Caco-2 (cell line): ENCODE data around the gene OR7D2. TPM values are rescaled to one million over a fixed set of nuclear protein-coding genes. Genes with fewer than 3 reads are reported as not detected.

Source experiments
- BruUV-seq: library from RNA; stranded (reverse); fragments of 400-500 nt; replicated peaks from 2 replicates; lab custom pipeline; 2021; lab: Mats Ljungman, UMichigan
- CTCF ChIA-PET: fragments of 300-600 bp; sonication (Branson Sonifier 250); formaldehyde crosslinking; loops from one replicate; lab custom pipeline; 2022; ENCODE audit warnings: antibody characterized with exemption; lab: Charles Lee
- POLR2A ChIA-PET: fragments of 300-600 bp; sonication (Branson Sonifier 250); formaldehyde crosslinking; loops from one replicate; lab custom pipeline; 2022; ENCODE audit warnings: antibody characterized with exemption; lab: Charles Lee
- DNase-seq, 2 experiments: peaks; one replicate each; pipeline versions ENCODE4 v3.0.0 to v3.0.0-alpha.2; 2020 to 2022
- H3K27me3 ChIP-seq: replicated peaks from 2 replicates; pipeline ENCODE4 v1.6.0; 2011; ENCODE audit warnings: low read length; ENCODE audit not compliant: control insufficient read depth, insufficient read depth
- H3K36me3 ChIP-seq: 2 replicates; pipeline ENCODE4 v1.5.1; 2011; ENCODE audit warnings: low read length; ENCODE audit not compliant: control insufficient read depth, insufficient read depth
- H3K4me1 ChIP-seq: fragments of 250-450 bp; sonication (Bioruptor Pico); 2 replicates; pipeline ENCODE4 v1.5.1; 2020; ENCODE audit warnings: mild to moderate bottlenecking
- H3K4me3 ChIP-seq: 2 replicates; pipeline ENCODE4 v1.5.1; 2011; ENCODE audit warnings: low read depth, mild to moderate bottlenecking, control low read depth, low read length
- H3K9me3 ChIP-seq: fragments of 250-450 bp; sonication (Bioruptor Pico); 2 replicates; pipeline ENCODE4 v1.5.1; 2020; ENCODE audit warnings: mild to moderate bottlenecking, moderate library complexity
- H3K27ac Mint-ChIP-seq: one replicate; pipeline ENCODE4 v1.8.0; 2022; ENCODE audit warnings: mixed read lengths; ENCODE audit not compliant: unreplicated experiment
- H3K27me3 Mint-ChIP-seq: one replicate; pipeline ENCODE4 v1.8.0; 2022; ENCODE audit warnings: mixed read lengths; ENCODE audit not compliant: insufficient read depth, unreplicated experiment
- H3K36me3 Mint-ChIP-seq: one replicate; pipeline ENCODE4 v1.8.0; 2022; ENCODE audit warnings: mild to moderate bottlenecking, mixed read lengths; ENCODE audit not compliant: insufficient read depth, unreplicated experiment
- H3K4me1 Mint-ChIP-seq: one replicate; pipeline ENCODE4 v1.8.0; 2022; ENCODE audit warnings: low read depth, mixed read lengths; ENCODE audit not compliant: unreplicated experiment
- H3K4me3 Mint-ChIP-seq: one replicate; pipeline ENCODE4 v1.8.0; 2022; ENCODE audit warnings: mild to moderate bottlenecking, moderate library complexity, mixed read lengths; ENCODE audit not compliant: unreplicated experiment
- H3K9me3 Mint-ChIP-seq: one replicate; pipeline ENCODE4 v1.8.0; 2022; ENCODE audit warnings: mixed read lengths; ENCODE audit not compliant: unreplicated experiment
- intact Hi-C: fragments of 100-400 bp; cut with micrococcal nuclease; formaldehyde crosslinking; loops from one replicate; pipeline ENCODE4 v1.10.0; 2022; ENCODE audit not compliant: unreplicated experiment
- total RNA-seq: library from RNA; stranded (reverse); gene quantifications from 2 replicates; pipeline ENCODE4 v1.2.3, GENCODE V29; 2022
- TF ChIP-seq, protein P1 (sequence below), 2 experiments: fragments of 200-600 bp in 1 of 2; IDR thresholded peaks; 1 replicate in 1 of 2; 2 replicates in 1 of 2; pipeline versions ENCODE4 v1.5.1 to v1.8.0; 2011 to 2022; ENCODE audit warnings: antibody characterized with exemption in 1 of 2, control low read depth in 1 of 2, inconsistent platforms in 1 of 2, low read depth in 1 of 2, low read length in 1 of 2, mild to moderate bottlenecking in 1 of 2, moderate library complexity in 1 of 2; ENCODE audit not compliant: insufficient read depth in 1 of 2, severe bottlenecking in 1 of 2, unreplicated experiment in 1 of 2

The OR7D2 gene
- total RNA-seq, 1 experiment from 2014 or later, result not detected

- Mint-ChIP-seq H3K9me3 (no peaks in the 10 kb centered on the region), H3K4me1 (no peaks in the 10 kb centered on the region), H3K4me3 (no peak overlapping the region), H3K27me3 (no peaks in the 10 kb centered on the region), H3K36me3 (peaks cover 68% of the 10 kb centered on the region), H3K27ac (no peak overlapping the region)
- BruUV-seq, result no TSS peak
- Histone ChIP-seq H3K27me3 (no peaks in the 10 kb centered on the region), H3K9me3 (no peaks in the 10 kb centered on the region), H3K4me3 (no peak overlapping the region), H3K4me1 (no peaks in the 10 kb centered on the region), H3K36me3 (peaks cover 7% of the 10 kb centered on the region)
- ChIA-PET POLR2A (no interaction called here), CTCF (no interaction called here)
- DNase-seq, result no peak
- intact Hi-C loops, result no loop called here
- TF ChIP-seq, protein P1, sequence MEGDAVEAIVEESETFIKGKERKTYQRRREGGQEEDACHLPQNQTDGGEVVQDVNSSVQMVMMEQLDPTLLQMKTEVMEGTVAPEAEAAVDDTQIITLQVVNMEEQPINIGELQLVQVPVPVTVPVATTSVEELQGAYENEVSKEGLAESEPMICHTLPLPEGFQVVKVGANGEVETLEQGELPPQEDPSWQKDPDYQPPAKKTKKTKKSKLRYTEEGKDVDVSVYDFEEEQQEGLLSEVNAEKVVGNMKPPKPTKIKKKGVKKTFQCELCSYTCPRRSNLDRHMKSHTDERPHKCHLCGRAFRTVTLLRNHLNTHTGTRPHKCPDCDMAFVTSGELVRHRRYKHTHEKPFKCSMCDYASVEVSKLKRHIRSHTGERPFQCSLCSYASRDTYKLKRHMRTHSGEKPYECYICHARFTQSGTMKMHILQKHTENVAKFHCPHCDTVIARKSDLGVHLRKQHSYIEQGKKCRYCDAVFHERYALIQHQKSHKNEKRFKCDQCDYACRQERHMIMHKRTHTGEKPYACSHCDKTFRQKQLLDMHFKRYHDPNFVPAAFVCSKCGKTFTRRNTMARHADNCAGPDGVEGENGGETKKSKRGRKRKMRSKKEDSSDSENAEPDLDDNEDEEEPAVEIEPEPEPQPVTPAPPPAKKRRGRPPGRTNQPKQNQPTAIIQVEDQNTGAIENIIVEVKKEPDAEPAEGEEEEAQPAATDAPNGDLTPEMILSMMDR (IDR thresholded peaks at IDR 0.05; ENCODE audit: insufficient read depth in 1 of 2, low read depth in 1 of 2, low read length in 1 of 2, severe bottlenecking in 1 of 2, unreplicated experiment in 1 of 2), result no peak
Measured at GRCh38 chr19:9165261-9165660, 13.5 kb upstream of the OR7D2 start.

DNA sequence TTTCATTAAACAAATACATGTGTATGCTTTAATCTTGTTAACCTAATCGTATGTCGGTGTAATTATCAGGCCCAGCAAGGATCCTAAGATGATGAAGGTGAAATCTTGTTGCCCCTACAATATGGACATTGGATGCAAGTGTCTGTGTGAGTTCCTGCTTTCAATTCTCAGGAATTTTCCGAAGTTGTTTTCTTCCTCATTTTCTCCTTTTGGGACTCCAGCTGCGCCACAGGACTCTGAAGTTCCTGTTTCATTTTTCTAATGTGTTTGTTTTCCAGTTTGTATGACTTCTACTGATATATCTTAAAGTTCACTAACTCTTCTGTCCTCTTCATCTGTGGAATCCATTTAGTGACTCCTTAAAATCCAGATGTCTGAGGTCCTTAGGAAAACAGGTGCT is 11.9 kb upstream of the OR7D2 start:
- no peaks in the 10 kb centered on the region for H3K9me3 Mint-ChIP-seq
- H3K36me3 Mint-ChIP-seq, result peaks cover 53% of the 10 kb centered on the region
- ChIA-PET CTCF (no interaction called here), POLR2A (no interaction called here)
- DNase-seq, result no peak
- H3K27ac Mint-ChIP-seq, result no peak overlapping the region
- no peaks in the 10 kb centered on the region for H3K27me3 ChIP-seq
- no peak overlapping the region for H3K4me3 ChIP-seq
- no peaks in the 10 kb centered on the region for H3K4me1 ChIP-seq
- TF ChIP-seq, protein P1 (IDR thresholded peaks at IDR 0.05; ENCODE audit: insufficient read depth in 1 of 2, low read depth in 1 of 2, low read length in 1 of 2, severe bottlenecking in 1 of 2, unreplicated experiment in 1 of 2), result no peak
- H3K9me3 ChIP-seq, result no peaks in the 10 kb centered on the region
- H3K27me3 Mint-ChIP-seq, result no peaks in the 10 kb centered on the region
- H3K4me1 Mint-ChIP-seq, result no peaks in the 10 kb centered on the region
- intact Hi-C loops, result no loop called here
- no TSS peak for BruUV-seq
- H3K4me3 Mint-ChIP-seq, result no peak overlapping the region
- H3K36me3 ChIP-seq, result no peaks in the 10 kb centered on the region

DNA sequence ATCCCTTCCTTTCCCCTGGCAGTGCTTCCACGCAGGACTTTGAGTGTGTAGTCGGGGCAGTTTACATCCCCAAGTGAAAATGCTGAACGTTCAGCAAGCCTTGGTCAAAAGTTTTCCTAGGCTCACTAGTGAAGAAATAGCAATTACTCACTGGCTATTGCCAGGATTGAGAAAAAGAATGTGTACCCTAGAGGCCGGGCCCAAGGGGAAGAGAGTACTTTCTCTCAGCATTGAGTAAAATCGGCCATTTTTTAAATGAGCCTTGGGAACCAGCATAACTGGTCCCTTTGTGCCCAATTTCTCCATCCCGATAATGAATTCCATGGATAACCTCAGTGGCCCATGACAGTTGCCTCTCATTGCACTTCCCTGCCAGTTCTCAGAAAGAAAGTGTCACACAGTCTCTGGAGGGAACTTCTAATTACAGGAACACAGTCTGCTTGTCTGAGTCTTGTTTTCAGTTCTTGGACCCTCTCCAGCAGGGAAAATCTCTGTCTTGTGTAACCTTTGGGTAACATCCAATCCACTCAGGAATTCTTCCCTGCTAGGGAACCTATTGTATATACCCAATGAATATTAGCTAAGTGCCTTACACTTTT is 7.3 kb upstream of the OR7D2 start:
- ChIA-PET POLR2A (interaction anchor here (0.5 kb wide), 1 partner anchor 619 kb away, joined by 5 read pairs; no protein-coding TSS in a partner anchor), CTCF (no interaction called here)
- peaks cover 11% of the 10 kb centered on the region for H3K36me3 Mint-ChIP-seq
- TF ChIP-seq, protein P1 (IDR thresholded peaks at IDR 0.05; ENCODE audit: insufficient read depth in 1 of 2, low read depth in 1 of 2, low read length in 1 of 2, severe bottlenecking in 1 of 2, unreplicated experiment in 1 of 2), result no peak
- no peak overlapping the region for H3K27ac Mint-ChIP-seq
- DNase-seq, result no peak
- no peak overlapping the region for H3K4me3 Mint-ChIP-seq
- no TSS peak for BruUV-seq
- peaks cover 10% of the 10 kb centered on the region for H3K9me3 Mint-ChIP-seq
- no peaks in the 10 kb centered on the region for H3K27me3 Mint-ChIP-seq
- intact Hi-C loops, result no loop called here
- H3K36me3 ChIP-seq, result no peaks in the 10 kb centered on the region
- H3K4me3 ChIP-seq, result no peak overlapping the region
- H3K4me1 ChIP-seq, result no peaks in the 10 kb centered on the region
- no peaks in the 10 kb centered on the region for H3K27me3 ChIP-seq
- H3K9me3 ChIP-seq, result no peaks in the 10 kb centered on the region
- H3K4me1 Mint-ChIP-seq, result no peaks in the 10 kb centered on the region
